T-helper 2 cell (primary cell): ENCODE data around the gene SRSF1.
"Not testable (repeated sequence)": the region's sequence is repeated elsewhere in the genome, so short reads cannot be mapped to it uniquely, and the experiment has no call there.

Experiments used
- DNase-seq, 5 experiments: peaks; one replicate each; pipeline versions ENCODE4 v3.0.0 to v3.0.0-alpha.2; 2012 to 2022

SRSF1 gene

DNA sequence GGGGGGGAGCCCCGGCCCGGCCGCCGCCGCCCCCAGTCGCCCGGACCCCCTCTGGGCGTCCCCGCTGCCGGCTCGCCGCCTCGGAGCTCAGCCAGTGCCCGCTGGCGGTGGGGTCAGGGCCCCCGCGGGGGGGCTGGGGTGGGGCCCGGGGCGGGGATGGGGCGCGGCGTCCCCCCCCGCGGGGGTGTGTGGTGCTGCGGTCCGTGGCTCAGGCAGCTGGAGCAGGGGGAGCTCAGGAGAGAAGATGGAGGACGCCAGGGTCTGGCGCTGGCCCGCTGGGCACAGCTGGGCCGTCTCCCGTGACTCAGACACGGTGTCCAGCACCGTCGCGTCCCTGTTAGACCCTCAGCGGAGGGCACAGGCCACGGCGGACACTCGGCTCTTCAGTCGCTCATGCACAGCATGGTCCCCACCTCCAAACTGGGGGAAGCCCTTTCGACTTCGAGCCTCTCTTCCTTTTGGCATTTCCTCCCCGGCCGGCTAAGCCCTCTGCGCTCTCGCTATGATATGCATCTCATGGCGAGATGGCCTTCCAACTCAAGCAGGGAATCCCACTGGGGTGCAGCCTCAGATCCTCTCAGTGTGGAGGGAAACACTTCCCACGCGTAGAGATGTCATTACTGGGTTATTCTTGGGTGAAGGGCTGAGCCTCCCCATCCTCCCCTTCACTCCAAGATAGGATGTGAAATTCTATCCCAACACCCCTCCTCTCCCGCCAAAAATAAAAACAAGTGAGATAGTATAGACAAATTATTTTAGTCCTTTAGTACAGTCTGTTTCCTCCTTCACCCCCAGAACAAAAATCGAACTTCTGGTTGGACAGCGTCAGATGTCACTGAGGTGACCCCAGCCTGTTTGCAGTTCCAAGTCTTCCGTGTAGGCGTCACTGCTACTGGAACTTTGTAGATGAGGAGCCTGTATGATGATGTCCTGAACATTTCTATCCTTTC lies 18.5 kb downstream of the SRSF1 start:
- peak; percentile 48 to 87 (median 66) for DNase-seq

- DNase-seq = peak in 4 of 5 experiments; percentile 69 to 89 (median 73)
Observed at GRCh38 chr17:57987581-57988300, 19.3 kb downstream of the SRSF1 start, which contains the start of gene VEZF1. Gene VEZF1 (minus strand): TSS chr17:57988254. CDS start chr17:57988111, 143 bp downstream.

GRCh38 chr17:57986841-57987580 lies 20.0 kb downstream of the SRSF1 start:
- DNase-seq = peak in 4 of 5 experiments; percentile 10 to 33 (median 23)

DNA sequence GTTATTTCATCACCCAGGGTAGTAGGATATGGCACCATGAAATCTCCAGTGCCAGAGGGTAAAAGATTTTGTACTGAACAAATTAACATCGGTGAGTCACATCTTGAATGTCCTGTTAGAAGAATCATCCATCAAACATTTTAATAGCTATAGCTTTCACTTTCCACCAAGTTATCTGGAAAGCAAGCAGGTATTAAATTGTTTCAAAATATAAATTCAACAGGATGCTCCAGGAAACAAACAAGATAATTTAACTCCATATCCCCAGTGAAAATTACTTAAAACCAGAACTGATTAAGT lies 21.4 kb downstream of the SRSF1 start:
- no peak for DNase-seq

- no peak for DNase-seq
Observed at GRCh38 chr17:57984936-57985674, 21.9 kb downstream of the SRSF1 start.

DNA sequence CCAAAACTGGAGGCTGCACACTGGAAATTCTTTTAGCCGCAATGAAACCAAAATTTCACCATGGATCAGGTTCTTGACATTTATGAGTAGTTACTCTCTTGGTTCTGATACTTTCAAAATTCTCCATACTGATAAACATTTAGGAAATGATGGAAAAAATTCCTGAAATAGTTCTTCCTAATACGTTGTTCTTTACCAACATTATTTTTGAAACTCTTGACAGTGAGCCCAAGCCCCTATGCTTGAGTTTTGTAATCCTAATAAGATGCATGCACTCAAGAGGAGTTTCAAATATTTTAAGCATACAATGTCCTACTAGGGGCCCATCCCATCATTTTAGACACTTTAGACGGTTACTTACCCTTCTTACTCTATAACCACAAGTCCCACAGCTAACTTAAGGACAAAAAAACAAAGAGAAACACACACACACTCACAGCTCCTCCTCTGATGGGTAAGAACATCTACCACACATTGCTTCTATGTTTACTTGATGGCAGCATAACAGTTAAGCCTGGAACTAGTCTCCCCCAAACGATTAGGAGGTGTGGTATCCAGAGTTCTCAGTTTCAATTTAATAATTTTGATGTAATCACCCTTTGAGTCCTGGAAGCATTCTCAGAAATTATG lies 22.7 kb downstream of the SRSF1 start:
- DNase-seq = peak in 1 of 5 experiments; percentile 65

DNA sequence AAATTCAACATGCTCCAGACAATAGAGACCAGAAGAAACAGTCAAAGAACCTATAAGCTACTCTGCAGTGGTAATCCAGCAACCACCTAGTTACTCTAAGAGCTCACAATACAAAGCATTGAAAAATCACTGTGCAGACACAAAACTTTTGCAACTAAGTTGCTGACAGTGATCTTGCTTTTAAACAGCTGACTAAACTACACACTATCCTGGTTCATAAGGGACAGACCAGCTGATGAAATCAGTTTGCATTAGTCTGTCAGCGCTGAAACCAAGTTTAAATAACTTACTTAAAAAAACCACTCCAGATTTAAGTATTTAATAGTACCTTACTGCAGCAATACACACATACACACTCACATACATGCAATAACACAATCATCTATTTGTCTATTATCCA lies 23.6 kb downstream of the SRSF1 start:
- DNase-seq = no peak

- peak in 2 of 5 experiments; percentile 35 to 67 for DNase-seq
Observed at GRCh38 chr17:57982452-57983170, 24.4 kb downstream of the SRSF1 start.

DNA sequence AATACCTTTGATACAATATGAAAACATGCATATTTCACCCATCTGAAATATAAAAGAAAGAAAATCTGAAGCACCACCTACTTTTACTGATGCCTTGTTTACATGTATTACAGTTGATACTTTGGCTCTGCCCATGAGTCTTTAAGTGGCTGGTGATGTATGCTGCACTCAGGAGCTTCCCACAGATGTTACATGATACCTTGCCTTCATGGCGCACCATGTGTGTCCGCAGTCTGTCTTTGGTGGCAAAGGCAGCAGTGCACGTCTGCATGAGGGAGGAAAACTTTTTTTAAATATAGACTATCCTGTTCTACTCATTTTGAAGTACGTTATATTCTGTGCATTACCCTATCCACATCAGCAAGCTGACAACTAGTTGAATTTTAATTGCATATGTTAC lies 26.5 kb downstream of the SRSF1 start:
- no peak for DNase-seq

GRCh38 chr17:57979076-57979475 lies 28.0 kb downstream of the SRSF1 start:
- no peak for DNase-seq

DNA sequence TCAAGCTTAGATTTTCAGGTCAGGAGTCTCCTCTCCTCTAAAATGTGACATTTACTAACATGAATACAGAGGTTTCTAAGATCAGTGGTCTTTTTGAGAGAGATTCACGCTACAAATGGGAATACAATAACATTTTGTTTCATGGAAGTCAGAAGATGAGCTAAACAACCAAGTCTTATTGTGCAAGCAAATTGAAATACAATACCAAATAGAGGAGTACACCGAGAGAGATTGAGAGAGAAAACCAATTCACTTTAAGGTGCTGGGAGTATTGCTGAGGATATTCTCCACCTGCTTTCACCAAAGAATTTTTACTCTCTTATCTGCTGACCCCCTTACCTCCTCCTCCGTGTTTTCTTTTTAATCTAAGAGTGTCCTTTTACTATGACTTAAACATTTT lies 30.5 kb downstream of the SRSF1 start:
- DNase-seq = no peak

DNA sequence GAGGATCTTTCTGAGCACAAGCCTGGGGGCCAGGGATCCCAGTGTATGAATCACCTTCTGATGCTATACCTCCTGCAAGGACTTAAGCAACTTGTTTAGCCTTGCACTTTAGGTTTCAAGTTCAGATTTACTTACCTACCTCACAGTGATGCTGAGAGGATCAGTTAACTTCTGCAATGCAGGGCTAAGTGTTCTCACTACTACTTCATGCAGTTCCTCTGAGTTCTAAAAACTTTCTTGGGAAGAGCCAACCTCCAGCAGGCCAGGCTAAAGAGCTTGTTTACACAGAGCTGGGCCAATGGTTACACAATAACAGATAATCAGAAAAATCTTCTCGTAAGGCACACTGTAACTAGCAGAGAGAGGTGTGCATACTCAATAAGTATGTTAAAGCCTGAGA lies 32.0 kb downstream of the SRSF1 start:
- DNase-seq = no peak

DNA sequence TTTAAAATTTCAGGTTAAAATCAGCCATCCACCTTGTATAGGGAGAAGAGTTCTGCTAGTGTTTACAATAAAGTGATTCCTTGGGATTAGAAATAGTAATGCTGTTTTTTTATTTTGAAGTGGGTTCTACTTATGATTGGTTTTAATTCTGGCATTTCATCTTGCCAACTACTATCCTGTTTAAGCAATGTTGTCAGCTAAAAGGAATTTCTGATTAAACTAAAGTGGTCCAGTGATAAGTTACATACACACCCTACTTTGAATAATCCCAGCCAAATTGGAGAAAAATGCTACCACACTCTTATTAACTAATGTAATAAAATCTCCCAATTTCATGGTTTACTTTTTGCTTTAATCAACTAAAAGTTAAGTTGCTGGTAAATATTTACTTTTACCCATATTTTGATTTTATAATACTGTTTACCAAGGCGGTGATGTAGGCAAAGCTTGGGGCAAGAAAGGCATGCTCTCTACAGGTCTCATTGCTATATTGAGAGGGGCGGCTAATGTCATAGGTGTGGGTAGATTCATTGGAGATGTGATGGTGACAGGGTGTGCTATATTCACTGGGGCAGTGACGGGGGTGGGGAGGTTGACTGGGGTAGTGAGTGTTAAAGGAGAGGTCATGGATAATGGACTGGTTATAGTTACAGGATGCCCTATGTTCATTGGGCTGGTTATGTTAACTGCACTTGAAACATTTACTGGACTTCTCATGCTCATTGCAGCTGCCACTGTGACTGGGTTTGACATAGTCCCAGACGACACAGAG lies 32.8 kb downstream of the SRSF1 start:
- not testable (repeated sequence) for DNase-seq

GRCh38 chr17:57972151-57972550 lies 34.9 kb downstream of the SRSF1 start:
- no peak for DNase-seq

DNA sequence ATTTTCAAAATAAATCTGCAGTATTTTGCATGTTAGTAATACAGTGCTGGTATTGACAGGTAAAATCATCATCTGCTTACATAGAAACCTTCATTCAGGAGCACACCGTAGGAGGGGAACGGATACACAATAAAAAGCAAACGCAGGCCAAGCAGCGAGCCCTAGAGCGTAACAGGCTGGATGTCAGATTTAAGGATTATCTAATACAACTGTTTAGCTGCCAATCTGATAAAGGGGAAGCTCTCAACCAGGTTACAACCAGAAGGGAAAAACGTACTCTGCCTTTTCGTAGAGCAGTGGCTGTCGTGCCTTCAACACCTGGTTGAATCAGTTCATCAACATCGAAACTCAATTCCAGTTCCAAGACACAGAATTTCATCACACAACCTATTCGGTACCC lies 35.5 kb downstream of the SRSF1 start:
- DNase-seq = no peak

- DNase-seq = no peak
Observed at GRCh38 chr17:57970710-57971109, 36.3 kb downstream of the SRSF1 start.

DNA sequence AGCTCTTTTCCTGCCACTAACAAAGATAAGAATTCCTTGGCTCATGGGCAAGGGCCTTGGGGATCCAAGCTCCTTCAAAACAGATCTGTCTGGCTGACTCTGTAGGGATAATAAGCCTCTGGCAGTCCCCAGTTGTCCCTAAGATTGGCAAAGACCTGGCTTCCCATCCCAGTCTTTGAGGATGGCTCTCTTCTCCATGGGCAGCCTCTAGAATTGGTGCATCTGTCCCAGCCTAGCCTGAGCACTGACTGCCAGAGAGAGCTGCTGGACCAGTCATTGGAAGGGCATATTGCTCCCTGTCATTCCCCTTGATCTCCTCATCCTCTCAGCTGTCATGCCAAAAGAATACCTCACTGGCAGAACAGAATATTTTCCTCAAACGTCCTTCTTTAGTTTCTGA lies 38.6 kb downstream of the SRSF1 start:
- no peak for DNase-seq

GRCh38 chr17:57966875-57967274 lies 40.2 kb downstream of the SRSF1 start:
- no peak for DNase-seq

DNA sequence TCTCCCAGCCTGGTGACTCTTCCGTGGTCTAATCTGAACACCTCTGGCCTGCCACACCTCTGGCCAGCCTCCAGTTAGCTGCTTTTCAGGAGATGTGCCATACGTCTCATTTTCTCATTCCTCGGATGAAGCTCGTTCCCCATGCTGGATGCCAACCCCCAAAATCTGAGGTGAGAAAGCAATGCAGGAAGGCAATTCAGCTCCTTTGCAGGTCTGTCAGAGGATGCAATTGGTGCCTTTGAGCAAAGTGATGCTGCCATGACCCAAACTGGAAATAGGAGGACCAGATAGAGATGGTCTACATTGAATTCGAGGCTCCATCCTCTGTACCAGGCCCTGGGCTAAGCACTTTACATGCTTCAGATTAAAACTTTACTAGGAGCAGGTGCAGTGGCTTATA lies 40.8 kb downstream of the SRSF1 start:
- DNase-seq = no peak

GRCh38 chr17:57965521-57966160 lies 41.4 kb downstream of the SRSF1 start:
- no peak for DNase-seq
